Stimulated activated CD4-positive, alpha-beta T cell treated with anti-CD3 and anti-CD28 coated beads, Interleukin-12 subunit alpha, Interleukin-12 subunit beta, amount 100 ng/mL, for 24 hours (primary cell): ENCODE data around the gene RIPPLY1.
A peak's percentile ranks its signal among the peaks of the same experiment; 100 is the strongest.
"Not testable (repeated sequence)": the region's sequence is repeated elsewhere in the genome, so short reads cannot be mapped to it uniquely, and the experiment has no call there.

ENCODE experiments used
- DNase-seq, 2 experiments: peaks; one replicate each; pipeline ENCODE4 v3.0.0-alpha.2; 2020; ENCODE audit warnings: low read depth in 2 of 2

RIPPLY1 gene

DNA sequence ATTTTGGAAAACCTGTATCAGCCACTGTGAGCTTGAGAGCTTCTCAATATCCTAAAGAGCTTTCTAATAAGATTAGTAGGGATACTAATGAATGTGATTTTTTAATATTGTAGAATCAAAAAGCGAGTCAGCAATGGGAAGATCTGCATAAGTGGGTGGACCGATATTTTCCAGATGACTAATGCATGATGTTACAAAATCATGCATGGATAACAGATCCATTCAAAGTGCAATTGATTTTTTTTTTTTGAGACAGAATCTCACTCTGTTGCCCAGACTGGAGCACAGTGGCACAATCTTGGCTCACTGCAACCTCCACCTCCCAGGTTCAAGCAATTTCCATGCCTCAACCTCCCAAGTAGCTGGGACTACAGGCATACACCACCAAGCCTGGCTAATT is 9.7 kb upstream of the RIPPLY1 start:
- no peak for DNase-seq

DNA sequence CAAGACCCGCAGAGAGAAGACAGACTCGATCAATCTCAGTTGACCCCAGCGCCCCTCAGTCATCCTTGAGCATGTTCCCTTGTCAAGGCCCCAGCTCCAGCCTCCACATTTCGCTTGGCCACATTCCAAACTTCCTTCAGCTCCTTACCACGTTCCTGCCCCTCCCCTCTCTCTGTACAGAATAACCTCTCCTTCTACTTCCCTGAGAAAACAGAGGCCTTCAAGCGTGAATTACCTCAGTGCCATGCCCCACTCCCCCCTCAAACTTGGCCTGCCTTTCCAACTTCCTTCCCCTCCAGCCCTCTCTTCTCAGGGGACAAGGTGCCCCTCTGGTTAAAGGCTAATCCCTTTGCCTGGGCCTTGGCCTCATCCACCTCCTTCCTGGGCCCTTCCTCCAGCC is 3.2 kb upstream of the RIPPLY1 start:
- DNase-seq, result no peak

DNA sequence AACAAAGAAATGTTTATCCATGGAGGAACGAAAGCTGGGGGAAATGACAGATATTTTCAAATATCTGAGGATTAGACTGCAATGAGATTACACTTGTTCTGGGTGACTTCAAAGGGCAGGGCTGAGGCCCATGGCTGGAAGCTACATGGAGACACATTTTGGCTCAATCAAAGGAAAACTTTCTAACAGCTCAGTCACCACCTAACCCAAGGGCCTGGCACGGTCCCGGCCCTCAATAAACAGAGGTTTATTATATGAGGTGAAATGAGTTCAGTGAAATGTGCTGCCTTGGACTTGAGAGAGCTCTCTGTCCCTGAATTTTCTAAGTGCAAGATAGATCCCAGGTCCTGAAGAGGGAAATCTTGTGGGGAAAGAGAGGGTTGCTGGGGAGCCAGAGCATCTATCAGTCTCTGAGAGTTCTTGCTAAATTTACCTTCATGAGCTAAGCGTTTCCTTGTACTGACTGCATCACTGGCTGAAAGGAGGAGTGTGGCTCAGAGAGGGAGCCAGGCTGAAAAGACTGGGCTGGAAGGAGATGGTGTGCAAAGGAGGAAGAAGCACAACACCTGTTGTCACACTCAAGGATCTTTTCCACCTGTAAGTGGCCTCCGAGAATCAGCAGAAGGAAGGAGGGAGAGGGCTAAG is 2.0 kb upstream of the RIPPLY1 start:
- DNase-seq, result no peak

DNA sequence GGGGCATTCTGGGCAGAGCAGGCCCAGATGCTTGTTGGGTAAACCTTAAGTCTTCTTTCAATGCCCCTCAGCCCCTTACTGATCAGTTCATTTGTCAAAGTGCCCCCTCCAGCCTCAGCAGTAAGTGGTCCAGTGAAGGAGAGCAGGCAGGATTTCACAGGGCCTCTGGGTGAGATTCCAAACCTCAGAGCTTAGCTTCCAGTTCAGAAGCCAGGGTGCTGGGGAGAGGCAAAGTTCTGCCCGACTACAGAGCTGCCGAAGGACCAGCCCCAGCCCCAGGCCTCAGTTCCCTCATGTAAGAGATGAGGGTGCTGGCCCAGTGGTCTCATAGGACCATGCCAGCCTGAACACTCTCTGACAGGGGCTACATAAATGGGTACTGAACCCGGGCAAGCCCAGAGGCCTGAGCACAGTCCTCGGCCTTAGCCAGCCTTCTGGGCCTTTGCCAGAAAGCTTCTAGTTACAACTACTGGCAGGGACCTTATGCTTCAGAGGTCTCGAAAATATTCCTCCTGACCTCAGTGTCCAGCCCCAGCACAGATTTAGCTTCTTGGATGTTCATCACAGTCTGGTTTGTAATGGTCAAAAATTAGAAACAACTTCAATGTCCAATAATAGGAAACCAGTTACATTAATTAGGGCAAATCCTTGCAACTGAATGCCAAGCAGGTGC is 851 bp upstream of the RIPPLY1 start:
- no peak for DNase-seq

DNA sequence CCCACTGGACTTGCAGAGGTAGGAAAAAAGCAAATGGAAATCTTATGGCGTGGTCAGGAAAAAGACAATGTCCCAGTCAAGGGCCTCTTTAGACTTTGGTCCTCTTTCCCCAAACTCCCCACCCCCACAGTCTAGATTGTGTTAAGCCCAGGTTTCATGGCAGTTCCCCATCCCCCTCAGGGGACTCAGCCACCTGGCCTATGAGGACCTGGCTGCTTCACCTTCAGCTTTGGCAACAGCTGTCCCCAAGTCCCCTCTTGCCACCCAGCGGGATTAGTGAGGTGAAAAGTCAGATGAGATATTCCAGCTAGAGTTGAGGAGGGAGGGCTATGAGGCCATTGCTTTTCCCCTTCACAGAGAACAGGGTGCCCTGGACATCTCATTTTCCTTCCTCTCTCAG is 457 bp downstream of the RIPPLY1 start:
- DNase-seq, result no peak

DNA sequence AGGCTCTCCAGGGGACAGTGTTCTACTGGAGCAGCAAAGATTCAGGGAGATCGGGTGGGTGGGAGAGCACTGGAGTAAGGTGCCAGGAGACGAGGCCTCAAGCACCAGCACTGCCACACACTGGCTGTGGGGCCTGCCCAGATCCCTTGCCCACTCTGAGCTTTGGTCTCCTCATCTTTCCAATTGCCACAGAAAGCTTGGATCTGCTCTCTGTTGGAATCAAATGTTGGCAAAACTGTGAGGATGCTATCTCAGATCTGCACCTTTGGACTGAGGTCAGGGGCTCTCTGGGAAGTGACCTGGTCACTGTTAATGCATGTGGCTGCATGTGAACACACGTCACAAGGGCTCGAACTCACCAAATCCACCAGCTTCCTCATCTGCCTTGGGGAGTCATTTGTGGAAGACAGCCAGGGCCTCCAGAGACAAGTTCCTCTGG is 1.3 kb downstream of the RIPPLY1 start:
- DNase-seq, result no peak

DNA sequence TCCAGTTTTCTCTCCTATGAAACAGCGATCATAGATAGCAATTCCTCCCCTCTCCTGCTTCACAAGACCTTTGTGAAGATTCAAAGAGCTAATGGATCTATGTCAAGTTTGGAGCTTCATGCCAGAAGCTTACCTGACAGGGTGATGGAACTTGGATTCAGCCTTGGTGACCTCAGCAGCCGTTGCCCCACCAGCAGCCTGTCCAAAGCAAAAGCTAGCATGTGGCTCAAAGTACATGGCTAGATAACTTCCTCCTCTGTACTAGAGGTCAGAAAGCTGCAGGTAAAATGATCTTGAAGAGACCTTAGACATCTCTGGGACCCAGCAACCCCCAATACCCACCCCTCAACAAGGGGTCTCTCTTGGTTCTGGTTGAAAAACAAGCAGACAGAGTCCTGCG is 1.8 kb downstream of the RIPPLY1 start:
- DNase-seq, result no peak

DNA sequence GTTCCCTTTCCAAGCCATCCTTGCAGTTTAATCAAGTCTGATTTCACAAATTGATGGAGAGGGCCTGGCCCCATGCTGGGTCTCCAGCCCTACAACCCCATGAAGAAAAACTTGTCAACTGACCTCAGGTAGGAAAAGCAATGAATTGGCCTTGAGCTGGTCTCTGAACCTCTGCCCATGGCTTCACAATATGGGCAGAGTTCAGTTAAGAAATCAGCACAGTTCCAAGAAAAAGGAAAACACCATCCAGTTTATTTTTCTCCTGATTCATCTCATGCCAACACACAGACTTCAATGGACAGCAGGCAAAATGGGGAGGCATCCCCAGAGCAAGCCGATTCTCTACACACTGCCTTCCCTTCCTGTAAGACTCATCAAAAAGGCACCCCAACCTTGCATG is 3.3 kb downstream of the RIPPLY1 start:
- no peak for DNase-seq

DNA sequence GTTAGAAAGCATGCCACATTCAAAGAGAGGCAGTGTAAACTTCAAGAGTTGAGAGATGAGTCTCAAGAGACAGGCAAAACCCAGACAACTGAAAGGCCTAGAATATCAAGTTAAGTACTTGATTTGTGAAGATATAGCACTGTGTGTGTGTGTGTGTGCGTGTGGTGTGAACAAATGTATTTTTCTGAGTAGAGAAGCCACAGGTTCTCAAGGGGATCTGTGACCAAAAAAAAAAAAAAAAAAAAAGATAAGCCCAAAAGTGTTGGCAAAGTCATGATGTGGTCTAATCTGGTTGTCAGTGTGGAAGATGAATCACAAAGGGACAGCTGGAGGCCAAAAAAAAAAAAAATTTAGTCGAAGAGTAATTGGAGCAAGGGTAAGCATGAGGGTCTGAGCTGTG is 3.9 kb downstream of the RIPPLY1 start:
- DNase-seq, result no peak

DNA sequence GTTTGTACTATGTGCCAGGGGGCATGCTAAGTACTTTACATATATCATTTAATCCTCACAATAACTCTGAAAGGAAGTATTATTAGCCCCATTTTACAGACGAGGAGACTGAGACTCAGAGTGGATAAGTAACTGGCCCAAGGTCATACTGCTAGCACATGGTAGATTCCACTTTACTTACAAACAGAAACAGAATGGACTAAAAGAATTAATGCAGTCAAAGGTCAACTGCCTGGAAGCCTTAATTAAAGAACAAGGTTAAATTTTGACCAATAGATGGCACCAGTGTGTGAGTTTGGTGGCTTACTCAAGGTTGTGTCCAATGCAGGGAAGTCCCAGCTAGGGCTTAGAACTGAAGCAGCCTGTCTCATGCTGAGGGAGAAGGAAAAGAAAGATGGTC is 4.7 kb downstream of the RIPPLY1 start:
- no peak for DNase-seq

DNA sequence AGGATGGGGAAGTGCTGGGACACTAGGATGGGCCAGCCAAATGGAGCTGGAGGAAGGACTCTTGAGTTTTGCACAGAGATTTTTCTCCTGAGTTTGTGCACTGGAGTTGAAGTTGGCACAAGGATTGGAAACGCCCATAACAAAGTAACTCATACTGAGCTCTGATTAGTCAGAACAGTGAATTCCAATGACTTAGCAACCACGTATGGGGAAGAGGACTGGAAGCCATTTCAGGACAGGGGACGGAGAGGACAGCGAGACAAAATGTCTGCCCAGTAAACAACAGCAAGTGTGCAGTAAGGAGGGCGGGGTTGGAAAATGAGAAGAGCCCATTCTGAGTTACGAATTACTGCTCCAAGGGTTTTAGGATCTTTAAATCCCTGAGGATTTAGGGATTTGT is 5.9 kb downstream of the RIPPLY1 start:
- DNase-seq, result no peak

DNA sequence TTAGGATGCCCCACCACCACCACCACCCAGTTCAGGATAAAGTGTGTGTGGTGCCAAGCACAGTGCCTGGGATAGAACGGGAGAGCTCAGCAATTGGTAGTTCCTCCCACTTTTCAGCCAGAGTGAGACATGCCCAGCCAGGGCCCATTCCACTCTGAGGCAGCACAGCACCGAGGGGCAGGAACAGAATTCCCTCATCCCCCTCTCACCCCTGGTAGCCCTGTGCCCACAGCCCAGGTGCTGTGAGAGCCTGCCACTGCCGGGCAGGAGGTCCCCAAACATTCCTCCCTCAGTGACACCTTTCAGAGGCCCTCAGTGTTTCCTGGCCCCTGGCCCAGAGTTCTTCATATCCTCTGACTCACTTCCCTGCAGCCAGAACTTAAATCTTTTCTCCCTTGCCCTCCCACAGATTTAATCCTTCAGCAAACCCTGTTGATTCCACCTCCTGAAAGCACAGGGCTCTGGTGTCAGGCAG is 8.1 kb downstream of the RIPPLY1 start:
- DNase-seq, result no peak

DNA sequence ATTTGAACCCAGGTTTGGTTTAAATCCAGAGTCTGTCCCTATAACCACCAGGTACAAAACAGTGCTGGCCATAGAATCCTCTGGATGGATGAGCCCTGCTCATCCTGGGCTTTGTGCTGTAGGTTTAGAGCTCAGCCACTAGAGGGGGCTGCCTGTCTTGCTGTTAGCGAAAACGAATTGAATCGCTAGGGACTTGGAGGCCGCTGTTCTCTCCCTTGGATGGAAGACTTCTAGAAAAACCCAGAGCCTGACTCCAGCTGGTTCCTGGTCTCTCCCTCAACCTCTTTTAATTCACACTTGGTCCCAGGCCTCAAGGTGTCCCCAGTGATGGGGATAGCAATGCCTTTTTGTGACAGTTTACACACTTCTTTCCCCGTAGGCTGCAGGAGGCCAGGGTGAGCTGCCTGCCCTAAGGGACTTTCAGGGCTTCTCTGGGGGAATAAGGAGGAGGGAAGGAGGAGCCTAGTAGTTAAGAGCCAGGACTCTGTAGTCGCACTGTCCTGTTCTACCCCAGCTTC is 8.7 kb downstream of the RIPPLY1 start:
- peak in 1 of 2 experiments; percentile 33 for DNase-seq

DNA sequence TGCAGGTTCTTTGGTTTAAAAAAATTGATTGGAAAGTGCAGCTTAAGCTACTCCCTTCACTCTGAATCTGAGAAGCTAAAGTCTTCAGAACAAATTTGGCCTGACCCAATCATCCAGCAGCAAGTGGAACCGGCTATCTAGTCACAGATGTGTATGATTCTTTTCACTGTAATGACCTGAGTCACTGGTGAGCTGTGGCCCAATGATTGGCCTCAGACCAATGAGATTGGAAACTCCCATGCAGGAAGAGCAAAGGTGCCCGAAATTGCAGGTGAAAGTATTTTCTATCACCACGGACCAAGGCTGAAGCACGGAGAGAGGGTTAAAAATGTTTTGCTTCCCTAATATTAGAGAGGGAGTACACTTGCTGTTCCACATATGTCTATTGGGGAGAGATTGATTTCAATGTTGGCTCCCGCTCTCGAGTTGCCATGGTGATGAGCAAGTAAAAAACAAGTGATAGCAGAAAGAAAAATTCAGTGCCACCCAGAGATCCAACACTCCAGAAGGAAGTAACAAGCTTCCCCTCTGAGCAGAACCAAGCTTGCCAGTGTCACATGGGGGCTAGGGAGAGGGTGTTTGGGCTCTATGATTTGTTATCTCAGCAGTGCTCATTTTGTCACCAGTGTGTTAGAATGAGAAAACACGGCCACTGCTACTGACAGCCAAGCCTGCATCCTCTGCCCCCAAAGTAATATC is 11.2 kb downstream of the RIPPLY1 start:
- DNase-seq, result no peak

DNA sequence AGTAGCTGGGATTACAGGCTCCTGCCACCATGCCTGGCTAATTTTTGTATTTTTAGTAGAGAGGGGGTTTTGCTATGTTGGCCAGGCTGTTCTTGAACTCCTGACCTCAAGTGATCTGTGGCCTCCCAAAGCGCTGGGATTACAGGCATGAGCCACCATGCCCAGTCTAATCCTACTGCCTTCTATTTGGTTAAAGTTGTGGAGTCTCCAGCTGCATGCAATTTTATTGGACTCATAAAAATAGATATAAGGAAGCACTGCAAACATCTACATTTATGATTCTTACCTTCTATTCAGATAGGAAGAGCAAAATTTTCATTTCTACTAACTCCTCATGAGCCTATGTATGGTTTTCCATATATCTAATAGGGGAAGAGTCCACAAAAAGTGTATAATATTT is 13.7 kb downstream of the RIPPLY1 start:
- no peak for DNase-seq

DNA sequence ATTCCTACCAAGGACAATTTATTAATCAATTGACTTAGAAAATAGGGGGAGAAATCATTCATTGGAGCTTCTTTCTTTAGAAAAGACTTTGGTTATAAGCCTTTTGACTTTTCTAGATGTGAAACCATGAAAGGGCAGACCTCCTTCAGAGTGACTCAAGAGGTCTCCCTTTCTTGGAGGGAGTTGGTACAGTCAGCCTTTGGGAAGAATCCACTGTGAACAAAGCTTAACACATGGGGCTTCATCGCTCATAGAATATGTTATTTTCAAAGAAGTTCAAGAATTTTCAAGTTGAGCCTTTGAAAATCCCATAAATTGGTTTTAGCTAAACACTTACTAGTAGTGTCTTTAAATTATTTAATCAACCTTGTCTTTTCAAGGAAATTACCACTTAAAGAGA is 28.0 kb downstream of the RIPPLY1 start:
- no peak for DNase-seq

DNA sequence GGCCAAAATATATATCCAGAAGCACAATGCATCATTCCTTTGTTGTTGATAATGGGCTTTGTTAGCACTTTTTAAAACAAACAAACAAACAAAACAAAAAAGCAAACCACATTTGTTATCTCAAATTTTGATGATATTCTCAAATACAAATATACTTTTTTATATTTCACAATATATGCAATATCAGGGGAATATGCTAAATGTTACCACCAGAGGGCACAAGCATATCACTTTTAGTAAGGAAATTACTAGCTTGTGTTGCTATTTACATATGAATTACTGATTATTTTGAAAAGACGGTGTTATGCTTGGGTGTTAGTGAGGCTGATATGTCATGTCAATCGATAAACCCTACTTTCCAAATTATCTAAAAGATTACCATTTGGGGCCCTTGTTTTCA is 29.1 kb downstream of the RIPPLY1 start:
- DNase-seq, result no peak

DNA sequence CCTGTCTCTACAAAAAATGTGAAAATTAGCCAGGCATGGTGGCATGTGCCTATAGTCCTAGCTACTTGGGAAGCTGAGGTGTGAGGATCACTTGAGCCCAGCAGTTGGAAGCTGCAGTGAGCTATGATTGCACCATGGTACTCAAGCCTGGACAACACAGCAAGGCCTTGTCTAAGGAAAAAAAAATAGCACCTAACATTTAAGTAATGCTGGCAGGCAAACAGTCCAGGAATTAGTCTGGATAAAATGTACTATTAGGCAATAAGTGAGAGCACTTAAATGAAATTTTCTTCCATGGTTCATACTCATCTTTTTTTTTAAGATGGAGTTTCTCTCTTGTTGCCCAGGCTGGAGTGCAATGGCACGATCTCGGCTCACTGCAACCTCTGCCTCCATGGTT is 30.3 kb downstream of the RIPPLY1 start:
- DNase-seq, result not testable (repeated sequence)

DNA sequence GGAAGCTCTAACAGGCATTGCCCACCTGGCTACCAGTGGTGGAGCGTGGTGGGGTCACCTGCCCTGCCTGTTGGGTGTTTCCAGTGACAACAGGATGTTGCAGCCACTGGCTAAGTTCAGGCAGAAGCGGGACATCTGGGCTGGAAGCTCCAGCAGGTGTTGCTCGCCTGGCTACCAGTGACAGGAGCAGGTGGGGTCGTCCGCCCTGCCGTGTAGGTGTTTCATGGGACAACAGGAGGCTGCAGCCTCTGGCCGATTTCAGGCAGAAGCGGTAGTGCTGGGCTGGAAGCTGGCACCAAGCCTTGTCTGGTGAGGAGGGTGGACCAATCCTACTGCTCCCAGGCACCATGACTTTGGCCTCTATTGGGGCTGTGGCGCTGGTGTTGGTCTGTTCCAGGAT is 39.4 kb downstream of the RIPPLY1 start:
- DNase-seq, result no peak

DNA sequence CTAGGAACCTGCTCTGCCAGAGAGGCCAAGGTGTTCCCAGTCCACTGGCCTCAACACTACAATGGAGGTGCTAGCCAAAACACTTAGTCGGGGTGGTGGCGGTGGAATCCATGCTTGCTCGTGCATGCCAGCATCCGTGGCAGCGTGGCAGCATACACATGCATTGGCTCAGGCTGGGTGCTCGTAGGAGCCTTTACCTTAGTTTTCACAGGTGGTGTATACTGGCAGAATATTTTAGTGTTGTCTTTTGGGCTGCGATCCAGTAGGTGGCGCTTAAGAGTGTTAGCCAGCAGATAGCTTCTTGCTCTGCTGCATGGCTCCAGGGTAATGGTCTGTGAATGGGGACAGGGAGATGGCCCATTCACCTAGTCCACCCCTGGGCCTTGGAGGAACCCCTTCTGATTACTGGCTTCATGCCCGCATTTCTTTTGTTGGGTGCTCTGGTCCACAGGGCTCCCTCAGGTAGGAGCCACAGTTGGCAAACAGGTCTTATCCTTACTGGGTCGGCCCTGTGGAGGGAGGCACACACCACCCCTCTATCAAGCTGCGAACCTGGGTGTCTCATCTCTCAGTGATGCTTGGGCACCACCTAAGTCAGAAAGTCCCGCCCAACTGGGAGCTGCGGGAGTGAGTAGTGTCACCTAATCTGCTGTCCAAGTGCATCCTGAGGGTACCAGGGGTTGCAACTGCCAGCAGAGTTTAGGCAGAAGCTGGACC is 40.0 kb downstream of the RIPPLY1 start:
- DNase-seq, result peak in 1 of 2 experiments; percentile 4
